HepG2 (cell line): ENCODE data around the gene GAPDH. TPM values are rescaled to one million over a fixed set of nuclear protein-coding genes. Genes with fewer than 3 reads are reported as not detected.

Source experiments
- ATF7-NPFF ChIP-seq: sonication (generic); formaldehyde crosslinking; IDR thresholded peaks from 2 replicates; pipeline ENCODE4 v1.8.1; 2023; ENCODE audit warnings: mild to moderate bottlenecking, low read depth, missing genetic modification reagents, moderate library complexity
- MAFG ChIP-seq: sonication (generic); formaldehyde crosslinking; IDR thresholded peaks from 2 replicates; pipeline ENCODE4 v1.5.1; 2020; ENCODE audit warnings: mild to moderate bottlenecking, missing genetic modification reagents
- ZNF12 ChIP-seq: sonication (generic); formaldehyde crosslinking; IDR thresholded peaks from 2 replicates; pipeline ENCODE4 v1.5.0; 2020; ENCODE audit warnings: missing genetic modification reagents
- ZNF251 ChIP-seq: sonication (generic); formaldehyde crosslinking; IDR thresholded peaks from 2 replicates; pipeline ENCODE4 v1.9.0; 2021; ENCODE audit warnings: mild to moderate bottlenecking, missing genetic modification reagents
- ZNF317 ChIP-seq: sonication (generic); formaldehyde crosslinking; IDR thresholded peaks from 2 replicates; pipeline ENCODE4 v1.5.0; 2020; ENCODE audit warnings: mild to moderate bottlenecking, missing genetic modification reagents
- polyA plus RNA-seq, 8 experiments: library from polyadenylated mRNA; depleted of rRNA in 3 of 8; stranded (reverse) in 7 of 8; unstranded in 1 of 8; fragments of >200 nt; fragmentation: Illumina TruSeq in 4 of 8; extraction: Trizol in 4 of 8; gene quantifications; 2 replicates each; pipeline versions ENCODE4 v1.2.1 to v1.2.3, GENCODE V29; 2011 to 2016; ENCODE audit warnings: low read depth in 4 of 8, missing spikeins in 1 of 8, mixed read lengths in 1 of 8; ENCODE audit not compliant: insufficient read depth in 1 of 8
- total RNA-seq, 5 experiments: library from RNA; depleted of rRNA; stranded (reverse); fragments of >200 nt; fragmentation: Illumina TruSeq; extraction: Trizol; gene quantifications; 2 replicates each; pipeline ENCODE4 v1.2.3, GENCODE V29; 2016; ENCODE audit warnings: low read depth in 1 of 5
- TF ChIP-seq, protein P1 (sequence below): sonication (generic); formaldehyde crosslinking; IDR thresholded peaks from 2 replicates; pipeline ENCODE4 v1.5.1; 2020; ENCODE audit warnings: missing genetic modification reagents, mild to moderate bottlenecking, borderline replicate concordance
- TF ChIP-seq, protein P2 (sequence below): sonication (generic); formaldehyde crosslinking; IDR thresholded peaks from 2 replicates; pipeline ENCODE4 v1.4.0; 2020; ENCODE audit warnings: missing genetic modification reagents, borderline replicate concordance
- TF ChIP-seq, protein P3 (sequence below): sonication (generic); formaldehyde crosslinking; IDR thresholded peaks from 2 replicates; pipeline ENCODE4 v1.5.1; 2020; ENCODE audit warnings: mild to moderate bottlenecking, missing genetic modification reagents
- TF ChIP-seq, protein P4 (sequence below): sonication (generic); formaldehyde crosslinking; IDR thresholded peaks from 2 replicates; pipeline ENCODE4 v1.4.0; 2020; ENCODE audit warnings: missing genetic modification reagents
- TF ChIP-seq, protein P5 (sequence below): sonication (generic); formaldehyde crosslinking; IDR thresholded peaks from 2 replicates; pipeline ENCODE4 v1.4.0; 2020; ENCODE audit warnings: missing genetic modification reagents

GAPDH gene
- total and polyA plus RNA-seq, 2 of the 13 experiments (the other 11 are each of a cell fraction or from before 2014, with no cell fraction given) = 3,038 to 12,722 TPM

DNA sequence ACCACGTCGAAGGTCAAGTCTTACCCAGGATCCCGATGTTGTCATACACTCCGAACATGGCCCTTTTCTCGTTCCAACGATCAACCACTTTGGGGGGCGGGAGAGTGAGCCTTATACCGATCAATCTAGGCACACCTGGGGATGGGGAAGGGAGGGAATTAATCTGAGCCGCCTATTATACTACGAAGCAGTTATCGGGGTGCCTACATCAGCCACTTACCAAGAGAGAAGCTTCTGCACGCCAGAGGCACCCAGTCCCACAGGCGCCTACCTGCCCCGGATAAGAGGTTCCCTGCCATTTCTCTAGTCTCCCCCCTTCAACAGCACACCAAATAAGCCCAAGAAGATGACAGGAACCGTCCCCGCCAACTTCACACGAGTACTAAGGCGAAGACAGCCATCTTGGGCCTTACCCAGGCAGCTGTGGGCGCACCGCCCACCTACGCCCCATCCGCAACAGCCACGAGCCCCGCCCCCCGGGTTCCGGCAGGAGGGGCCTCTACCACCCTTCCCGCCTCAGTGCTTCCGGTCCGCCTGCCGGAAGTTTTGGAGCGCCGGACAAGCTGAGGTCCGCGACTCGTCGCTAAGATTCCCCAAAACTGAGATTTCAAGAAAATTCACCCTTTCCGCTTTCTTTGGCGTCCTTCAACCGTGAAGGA lies 41.4 kb upstream of the GAPDH start, which contains the start of gene MRPL51 (continued):
- TF ChIP-seq ZNF251 (CRISPR knock-in tag) (no peak), ZNF317 (peak; percentile 74; the same call in 1 of the 2 replicates), ATF7-NPFF (CRISPR knock-in tag) (0 out of 2 replicates have a peak, but pooled peaks have one; percentile 47), ZNF12 (CRISPR knock-in tag) (no peak), MAFG (CRISPR knock-in tag) (no peak)
- TF ChIP-seq, protein P1, sequence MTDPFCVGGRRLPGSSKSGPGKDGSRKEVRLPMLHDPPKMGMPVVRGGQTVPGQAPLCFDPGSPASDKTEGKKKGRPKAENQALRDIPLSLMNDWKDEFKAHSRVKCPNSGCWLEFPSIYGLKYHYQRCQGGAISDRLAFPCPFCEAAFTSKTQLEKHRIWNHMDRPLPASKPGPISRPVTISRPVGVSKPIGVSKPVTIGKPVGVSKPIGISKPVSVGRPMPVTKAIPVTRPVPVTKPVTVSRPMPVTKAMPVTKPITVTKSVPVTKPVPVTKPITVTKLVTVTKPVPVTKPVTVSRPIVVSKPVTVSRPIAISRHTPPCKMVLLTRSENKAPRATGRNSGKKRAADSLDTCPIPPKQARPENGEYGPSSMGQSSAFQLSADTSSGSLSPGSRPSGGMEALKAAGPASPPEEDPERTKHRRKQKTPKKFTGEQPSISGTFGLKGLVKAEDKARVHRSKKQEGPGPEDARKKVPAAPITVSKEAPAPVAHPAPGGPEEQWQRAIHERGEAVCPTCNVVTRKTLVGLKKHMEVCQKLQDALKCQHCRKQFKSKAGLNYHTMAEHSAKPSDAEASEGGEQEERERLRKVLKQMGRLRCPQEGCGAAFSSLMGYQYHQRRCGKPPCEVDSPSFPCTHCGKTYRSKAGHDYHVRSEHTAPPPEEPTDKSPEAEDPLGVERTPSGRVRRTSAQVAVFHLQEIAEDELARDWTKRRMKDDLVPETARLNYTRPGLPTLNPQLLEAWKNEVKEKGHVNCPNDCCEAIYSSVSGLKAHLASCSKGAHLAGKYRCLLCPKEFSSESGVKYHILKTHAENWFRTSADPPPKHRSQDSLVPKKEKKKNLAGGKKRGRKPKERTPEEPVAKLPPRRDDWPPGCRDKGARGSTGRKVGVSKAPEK = no peak
- TF ChIP-seq, protein P2, sequence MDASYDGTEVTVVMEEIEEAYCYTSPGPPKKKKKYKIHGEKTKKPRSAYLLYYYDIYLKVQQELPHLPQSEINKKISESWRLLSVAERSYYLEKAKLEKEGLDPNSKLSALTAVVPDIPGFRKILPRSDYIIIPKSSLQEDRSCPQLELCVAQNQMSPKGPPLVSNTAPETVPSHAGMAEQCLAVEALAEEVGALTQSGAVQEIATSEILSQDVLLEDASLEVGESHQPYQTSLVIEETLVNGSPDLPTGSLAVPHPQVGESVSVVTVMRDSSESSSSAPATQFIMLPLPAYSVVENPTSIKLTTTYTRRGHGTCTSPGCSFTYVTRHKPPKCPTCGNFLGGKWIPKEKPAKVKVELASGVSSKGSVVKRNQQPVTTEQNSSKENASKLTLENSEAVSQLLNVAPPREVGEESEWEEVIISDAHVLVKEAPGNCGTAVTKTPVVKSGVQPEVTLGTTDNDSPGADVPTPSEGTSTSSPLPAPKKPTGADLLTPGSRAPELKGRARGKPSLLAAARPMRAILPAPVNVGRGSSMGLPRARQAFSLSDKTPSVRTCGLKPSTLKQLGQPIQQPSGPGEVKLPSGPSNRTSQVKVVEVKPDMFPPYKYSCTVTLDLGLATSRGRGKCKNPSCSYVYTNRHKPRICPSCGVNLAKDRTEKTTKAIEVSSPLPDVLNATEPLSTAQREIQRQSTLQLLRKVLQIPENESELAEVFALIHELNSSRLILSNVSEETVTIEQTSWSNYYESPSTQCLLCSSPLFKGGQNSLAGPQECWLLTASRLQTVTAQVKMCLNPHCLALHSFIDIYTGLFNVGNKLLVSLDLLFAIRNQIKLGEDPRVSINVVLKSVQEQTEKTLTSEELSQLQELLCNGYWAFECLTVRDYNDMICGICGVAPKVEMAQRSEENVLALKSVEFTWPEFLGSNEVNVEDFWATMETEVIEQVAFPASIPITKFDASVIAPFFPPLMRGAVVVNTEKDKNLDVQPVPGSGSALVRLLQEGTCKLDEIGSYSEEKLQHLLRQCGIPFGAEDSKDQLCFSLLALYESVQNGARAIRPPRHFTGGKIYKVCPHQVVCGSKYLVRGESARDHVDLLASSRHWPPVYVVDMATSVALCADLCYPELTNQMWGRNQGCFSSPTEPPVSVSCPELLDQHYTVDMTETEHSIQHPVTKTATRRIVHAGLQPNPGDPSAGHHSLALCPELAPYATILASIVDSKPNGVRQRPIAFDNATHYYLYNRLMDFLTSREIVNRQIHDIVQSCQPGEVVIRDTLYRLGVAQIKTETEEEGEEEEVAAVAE (CRISPR knock-in tag) = no peak
- TF ChIP-seq, protein P3, sequence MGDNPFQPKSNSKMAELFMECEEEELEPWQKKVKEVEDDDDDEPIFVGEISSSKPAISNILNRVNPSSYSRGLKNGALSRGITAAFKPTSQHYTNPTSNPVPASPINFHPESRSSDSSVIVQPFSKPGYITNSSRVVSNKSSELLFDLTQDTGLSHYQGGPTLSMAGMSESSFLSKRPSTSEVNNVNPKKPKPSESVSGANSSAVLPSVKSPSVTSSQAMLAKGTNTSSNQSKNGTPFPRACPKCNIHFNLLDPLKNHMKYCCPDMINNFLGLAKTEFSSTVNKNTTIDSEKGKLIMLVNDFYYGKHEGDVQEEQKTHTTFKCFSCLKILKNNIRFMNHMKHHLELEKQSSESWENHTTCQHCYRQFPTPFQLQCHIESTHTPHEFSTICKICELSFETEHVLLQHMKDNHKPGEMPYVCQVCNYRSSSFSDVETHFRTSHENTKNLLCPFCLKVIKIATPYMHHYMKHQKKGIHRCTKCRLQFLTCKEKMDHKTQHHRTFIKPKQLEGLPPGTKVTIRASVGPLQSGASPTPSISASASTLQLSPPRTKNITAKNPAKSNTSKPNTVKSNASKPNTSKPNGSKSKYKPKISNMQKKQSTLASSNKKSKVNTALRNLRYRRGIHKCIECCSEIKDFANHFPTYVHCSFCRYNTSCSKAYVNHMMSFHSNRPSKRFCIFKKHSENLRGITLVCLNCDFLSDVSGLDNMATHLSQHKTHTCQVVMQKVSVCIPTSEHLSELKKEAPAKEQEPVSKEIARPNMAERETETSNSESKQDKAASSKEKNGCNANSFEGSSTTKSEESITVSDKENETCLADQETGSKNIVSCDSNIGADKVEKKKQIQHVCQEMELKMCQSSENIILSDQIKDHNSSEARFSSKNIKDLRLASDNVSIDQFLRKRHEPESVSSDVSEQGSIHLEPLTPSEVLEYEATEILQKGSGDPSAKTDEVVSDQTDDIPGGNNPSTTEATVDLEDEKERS = no peak; the same call in 1 of the 2 replicates
- TF ChIP-seq, protein P4, sequence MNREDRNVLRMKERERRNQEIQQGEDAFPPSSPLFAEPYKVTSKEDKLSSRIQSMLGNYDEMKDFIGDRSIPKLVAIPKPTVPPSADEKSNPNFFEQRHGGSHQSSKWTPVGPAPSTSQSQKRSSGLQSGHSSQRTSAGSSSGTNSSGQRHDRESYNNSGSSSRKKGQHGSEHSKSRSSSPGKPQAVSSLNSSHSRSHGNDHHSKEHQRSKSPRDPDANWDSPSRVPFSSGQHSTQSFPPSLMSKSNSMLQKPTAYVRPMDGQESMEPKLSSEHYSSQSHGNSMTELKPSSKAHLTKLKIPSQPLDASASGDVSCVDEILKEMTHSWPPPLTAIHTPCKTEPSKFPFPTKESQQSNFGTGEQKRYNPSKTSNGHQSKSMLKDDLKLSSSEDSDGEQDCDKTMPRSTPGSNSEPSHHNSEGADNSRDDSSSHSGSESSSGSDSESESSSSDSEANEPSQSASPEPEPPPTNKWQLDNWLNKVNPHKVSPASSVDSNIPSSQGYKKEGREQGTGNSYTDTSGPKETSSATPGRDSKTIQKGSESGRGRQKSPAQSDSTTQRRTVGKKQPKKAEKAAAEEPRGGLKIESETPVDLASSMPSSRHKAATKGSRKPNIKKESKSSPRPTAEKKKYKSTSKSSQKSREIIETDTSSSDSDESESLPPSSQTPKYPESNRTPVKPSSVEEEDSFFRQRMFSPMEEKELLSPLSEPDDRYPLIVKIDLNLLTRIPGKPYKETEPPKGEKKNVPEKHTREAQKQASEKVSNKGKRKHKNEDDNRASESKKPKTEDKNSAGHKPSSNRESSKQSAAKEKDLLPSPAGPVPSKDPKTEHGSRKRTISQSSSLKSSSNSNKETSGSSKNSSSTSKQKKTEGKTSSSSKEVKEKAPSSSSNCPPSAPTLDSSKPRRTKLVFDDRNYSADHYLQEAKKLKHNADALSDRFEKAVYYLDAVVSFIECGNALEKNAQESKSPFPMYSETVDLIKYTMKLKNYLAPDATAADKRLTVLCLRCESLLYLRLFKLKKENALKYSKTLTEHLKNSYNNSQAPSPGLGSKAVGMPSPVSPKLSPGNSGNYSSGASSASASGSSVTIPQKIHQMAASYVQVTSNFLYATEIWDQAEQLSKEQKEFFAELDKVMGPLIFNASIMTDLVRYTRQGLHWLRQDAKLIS (CRISPR knock-in tag) = no peak
- TF ChIP-seq, protein P5, sequence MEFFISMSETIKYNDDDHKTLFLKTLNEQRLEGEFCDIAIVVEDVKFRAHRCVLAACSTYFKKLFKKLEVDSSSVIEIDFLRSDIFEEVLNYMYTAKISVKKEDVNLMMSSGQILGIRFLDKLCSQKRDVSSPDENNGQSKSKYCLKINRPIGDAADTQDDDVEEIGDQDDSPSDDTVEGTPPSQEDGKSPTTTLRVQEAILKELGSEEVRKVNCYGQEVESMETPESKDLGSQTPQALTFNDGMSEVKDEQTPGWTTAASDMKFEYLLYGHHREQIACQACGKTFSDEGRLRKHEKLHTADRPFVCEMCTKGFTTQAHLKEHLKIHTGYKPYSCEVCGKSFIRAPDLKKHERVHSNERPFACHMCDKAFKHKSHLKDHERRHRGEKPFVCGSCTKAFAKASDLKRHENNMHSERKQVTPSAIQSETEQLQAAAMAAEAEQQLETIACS (CRISPR knock-in tag) = no peak
